Kidney (tissue), 14 donors: ENCODE results near the gene HCK. TPM values are rescaled to one million over a fixed set of nuclear protein-coding genes. Genes with fewer than 3 reads are reported as not detected.

Source experiments
- DNase-seq, 5 donors: peaks; one replicate each; pipeline ENCODE4 v3.0.0-alpha.2; 2013 to 2020
- FAIRE-seq: peaks from 2 replicates; lab custom pipeline; 2012; peaks lifted over from hg19 to GRCh38; lab: Jason Lieb, UNC
- H3K27ac ChIP-seq, 2 donors: one replicate each; pipeline ENCODE4 v1.7.0; 2013; ENCODE audit warnings: low read depth in 2 of 2, low read length in 2 of 2, inconsistent platforms in 1 of 2
- H3K27me3 ChIP-seq: one replicate; pipeline ENCODE4 v1.7.1; 2013; ENCODE audit warnings: low read length, inconsistent platforms; ENCODE audit not compliant: control insufficient read depth, insufficient read depth
- H3K36me3 ChIP-seq, 3 donors: one replicate each; pipeline versions ENCODE4 v1.7.0 to v1.7.1; 2013; ENCODE audit warnings: low read length in 3 of 3, control low read depth in 1 of 3, inconsistent platforms in 1 of 3; ENCODE audit not compliant: insufficient read depth in 3 of 3, control insufficient read depth in 2 of 3
- H3K4me1 ChIP-seq, 3 donors: one replicate each; pipeline versions ENCODE4 v1.7.0 to v1.7.1; 2013; ENCODE audit warnings: low read length in 3 of 3, inconsistent platforms in 1 of 3, low read depth in 1 of 3; ENCODE audit not compliant: control insufficient read depth in 2 of 3, insufficient read depth in 2 of 3
- H3K4me3 ChIP-seq, 3 donors: one replicate each; pipeline versions ENCODE4 v1.7.0 to v1.8.1; 2013; ENCODE audit warnings: low read length in 3 of 3, control low read depth in 1 of 3, inconsistent platforms in 1 of 3
- H3K9ac ChIP-seq, 3 donors: one replicate each; pipeline versions ENCODE4 v1.7.0 to v1.7.1; 2013; ENCODE audit warnings: low read length in 3 of 3, control low read depth in 1 of 3, inconsistent platforms in 1 of 3
- H3K9me3 ChIP-seq, 3 donors: one replicate each; pipeline versions ENCODE4 v1.7.0 to v1.7.1; 2013; ENCODE audit warnings: low read length in 3 of 3, control low read depth in 1 of 3, inconsistent platforms in 1 of 3; ENCODE audit not compliant: control insufficient read depth in 2 of 3, insufficient read depth in 1 of 3
- intact Hi-C: fragments of 100-400 bp; cut with DNase I; formaldehyde crosslinking; loops from one replicate; pipeline ENCODE4 v1.11.1; 2022
- polyA plus RNA-seq: library from polyadenylated mRNA; stranded (reverse); fragments of 350-450 nt; fragmentation: Illumina TruSeq; extraction: RNeasy Lipid Tissue Mini Kit (QIAGEN cat#74804); gene quantifications from one replicate; pipeline ENCODE4 v1.2.3, GENCODE V29; 2014; ENCODE audit warnings: low read depth, low replicate concordance; ENCODE audit not compliant: insufficient read depth
- total RNA-seq: library from RNA; stranded (reverse); fragmentation: NEBNext Ultra II Directional; extraction: Animal tissue kit (Norgen Biotek cat#: 25700); gene quantifications from one replicate; pipeline ENCODE4 v1.2.1, GENCODE V29; 2021
- TF ChIP-seq, protein P1 (sequence below): IDR thresholded peaks from 3 replicates; pipeline ENCODE4 v1.5.1; 2012; ENCODE audit warnings: mild to moderate bottlenecking, moderate library complexity, borderline replicate concordance; ENCODE audit not compliant: insufficient read depth; ENCODE audit errors: extremely low read depth
- donor health status: control.
- donor health status: control.
- donor health status: control.
- donor health status: control.
- donor health status: control.
- donor health status: DM: yes; HTN: yes; CAD: no.
- donor health status: Normal renal cell carcinoma (clear cell type).

HCK gene
- total and polyA plus RNA-seq, 2 donors from 2014 or later: 3.9 to 24.0 TPM

- H3K9ac ChIP-seq: no peak overlapping the region
- H3K4me1 ChIP-seq: peaks cover 0 to 16% (median 8%) of the 10 kb centered on the region in 3 donors
- TF ChIP-seq, protein P1, sequence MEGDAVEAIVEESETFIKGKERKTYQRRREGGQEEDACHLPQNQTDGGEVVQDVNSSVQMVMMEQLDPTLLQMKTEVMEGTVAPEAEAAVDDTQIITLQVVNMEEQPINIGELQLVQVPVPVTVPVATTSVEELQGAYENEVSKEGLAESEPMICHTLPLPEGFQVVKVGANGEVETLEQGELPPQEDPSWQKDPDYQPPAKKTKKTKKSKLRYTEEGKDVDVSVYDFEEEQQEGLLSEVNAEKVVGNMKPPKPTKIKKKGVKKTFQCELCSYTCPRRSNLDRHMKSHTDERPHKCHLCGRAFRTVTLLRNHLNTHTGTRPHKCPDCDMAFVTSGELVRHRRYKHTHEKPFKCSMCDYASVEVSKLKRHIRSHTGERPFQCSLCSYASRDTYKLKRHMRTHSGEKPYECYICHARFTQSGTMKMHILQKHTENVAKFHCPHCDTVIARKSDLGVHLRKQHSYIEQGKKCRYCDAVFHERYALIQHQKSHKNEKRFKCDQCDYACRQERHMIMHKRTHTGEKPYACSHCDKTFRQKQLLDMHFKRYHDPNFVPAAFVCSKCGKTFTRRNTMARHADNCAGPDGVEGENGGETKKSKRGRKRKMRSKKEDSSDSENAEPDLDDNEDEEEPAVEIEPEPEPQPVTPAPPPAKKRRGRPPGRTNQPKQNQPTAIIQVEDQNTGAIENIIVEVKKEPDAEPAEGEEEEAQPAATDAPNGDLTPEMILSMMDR: no peak
- FAIRE-seq (no peak), DNase-seq (peak in 1 of 5 donors; percentile 28)
- H3K27me3 ChIP-seq: no peaks in the 10 kb centered on the region
- peaks cover 2 to 41% (median 25%) of the 10 kb centered on the region in 3 donors for H3K36me3 ChIP-seq
- intact Hi-C loops: no loop called here
- H3K9me3 ChIP-seq: no peaks in the 10 kb centered on the region
- no peak overlapping the region for H3K4me3 ChIP-seq
- H3K27ac ChIP-seq: no peak overlapping the region
Measured at GRCh38 chr20:32150291-32150848, 98.3 kb downstream of the HCK start.

Other genes starting within 250 kb of the HCK start
- gene MYLK2, start 232.9 kb upstream of the HCK start, total RNA-seq: not detected
- not detected for gene MYLK2, start 232.9 kb upstream of the HCK start, polyA plus RNA-seq
- gene FOXS1, start 206.6 kb upstream of the HCK start, total RNA-seq: 2.1 TPM
- gene FOXS1, start 206.6 kb upstream of the HCK start, polyA plus RNA-seq: 9.8 TPM
- gene DUSP15, start 181.7 kb upstream of the HCK start, total RNA-seq: 13.2 TPM
- 143 TPM for gene DUSP15, start 181.7 kb upstream of the HCK start, polyA plus RNA-seq
- 1.9 TPM for gene TTLL9, start 181.6 kb upstream of the HCK start, total RNA-seq
- 0.82 TPM for gene TTLL9, start 181.6 kb upstream of the HCK start, polyA plus RNA-seq
- gene PDRG1, start 100.2 kb upstream of the HCK start, total RNA-seq: 10.4 TPM
- gene PDRG1, start 100.2 kb upstream of the HCK start, polyA plus RNA-seq: 22.5 TPM
- 0.06 TPM for gene XKR7, start 84.1 kb upstream of the HCK start, total RNA-seq
- gene XKR7, start 84.1 kb upstream of the HCK start, polyA plus RNA-seq: not detected
- 13.8 TPM for gene CCM2L, start 41.8 kb upstream of the HCK start, total RNA-seq
- 9.9 TPM for gene CCM2L, start 41.8 kb upstream of the HCK start, polyA plus RNA-seq
- 52.0 TPM for gene TM9SF4, start 57.5 kb downstream of the HCK start, total RNA-seq
- gene TM9SF4, start 57.5 kb downstream of the HCK start, polyA plus RNA-seq: 26.3 TPM
- 9.2 TPM for gene PLAGL2, start 155.5 kb downstream of the HCK start, total RNA-seq
- 3.8 TPM for gene PLAGL2, start 155.5 kb downstream of the HCK start, polyA plus RNA-seq
- 36.7 TPM for gene POFUT1, start 155.6 kb downstream of the HCK start, total RNA-seq
- 16.7 TPM for gene POFUT1, start 155.6 kb downstream of the HCK start, polyA plus RNA-seq
- 62.2 TPM for gene KIF3B, start 225.4 kb downstream of the HCK start, total RNA-seq
- 31.6 TPM for gene KIF3B, start 225.4 kb downstream of the HCK start, polyA plus RNA-seq